ENCODE results near the gene ARSG. TPM values are rescaled to one million over a fixed set of nuclear protein-coding genes. Genes with fewer than 3 reads are reported as not detected.

The ARSG gene
- total and polyA plus RNA-seq, 2 of the 13 experiments (the other 11 are each of a cell fraction or from before 2014, with no cell fraction given), result 3.7 to 15.2 TPM

- TF ChIP-seq ZBED4 (CRISPR knock-in tag; IDR thresholded peaks at IDR 0.05; ENCODE audit: borderline replicate concordance), result no peak
- TF ChIP-seq HNF4G (IDR thresholded peaks at IDR 0.05; ENCODE audit: borderline replicate concordance, low read depth, low read length), result peak; percentile 41; the same call in 1 of the 2 replicates
- no peak for TF ChIP-seq HNF4G (CRISPR knock-in tag; IDR thresholded peaks at IDR 0.05; ENCODE audit: borderline replicate concordance, low read depth)
- no peak for TF ChIP-seq KIAA2018 (CRISPR knock-in tag; IDR thresholded peaks at IDR 0.05; ENCODE audit: borderline replicate concordance)
- TF ChIP-seq HOMEZ (CRISPR knock-in tag; IDR thresholded peaks at IDR 0.05; ENCODE audit: low read depth), result peak; percentile 65; the same call in 1 of the 2 replicates
- TF ChIP-seq SAP130 (CRISPR knock-in tag; IDR thresholded peaks at IDR 0.05; ENCODE audit: low read depth), result peak; percentile 78; the same call in 1 of the 2 replicates
- TF ChIP-seq NCOA2 (CRISPR knock-in tag; IDR thresholded peaks at IDR 0.05), result peak; percentile 91
- TF ChIP-seq ZNF772 (CRISPR knock-in tag; IDR thresholded peaks at IDR 0.05), result no peak; the same call in 1 of the 2 replicates
- TF ChIP-seq TEAD3 (CRISPR knock-in tag; optimal IDR thresholded peaks at IDR 0.05; ENCODE audit: borderline replicate concordance), result peak; percentile 47
- 0 out of 2 replicates have a peak, but pooled peaks have one; percentile 39 for TF ChIP-seq ZNF546 (CRISPR knock-in tag; conservative IDR thresholded peaks at IDR 0.05)
- peak; percentile 3; the same call in 1 of the 2 replicates for TF ChIP-seq SMC3 (IDR thresholded peaks at IDR 0.05; ENCODE audit: low read length)
- no peak for TF ChIP-seq JARID2 (CRISPR knock-in tag; IDR thresholded peaks at IDR 0.05; ENCODE audit: insufficient replicate concordance)
- no peak for TF ChIP-seq MAZ (IDR thresholded peaks at IDR 0.05; ENCODE audit: borderline replicate concordance, low read depth, low read length)
- TF ChIP-seq MAZ (CRISPR knock-in tag; IDR thresholded peaks at IDR 0.05; ENCODE audit: low read depth), result no peak
Measured at GRCh38 chr17:68318103-68318991, 27.1 kb downstream of the ARSG start (continued).
